ENCODE measurements around the gene CHRNA4.

GRCh38 chr20:63404129-63405085, 43.3 kb upstream of the CHRNA4 start:
- TF ChIP-seq CTCF (IDR thresholded peaks at IDR 0.05) (no peak), RFX5 (IDR thresholded peaks at IDR 0.05; ENCODE audit: low read length) (no peak), MAX (IDR thresholded peaks at IDR 0.05; ENCODE audit: low read depth) (no peak)

Measured in SK-N-SH (cell line).